ENCODE results near the gene TBC1D22A.
"Not testable (repeated sequence)": the region's sequence is repeated elsewhere in the genome, so short reads cannot be mapped to it uniquely, and the experiment has no call there.

Gene TBC1D22A

DNA sequence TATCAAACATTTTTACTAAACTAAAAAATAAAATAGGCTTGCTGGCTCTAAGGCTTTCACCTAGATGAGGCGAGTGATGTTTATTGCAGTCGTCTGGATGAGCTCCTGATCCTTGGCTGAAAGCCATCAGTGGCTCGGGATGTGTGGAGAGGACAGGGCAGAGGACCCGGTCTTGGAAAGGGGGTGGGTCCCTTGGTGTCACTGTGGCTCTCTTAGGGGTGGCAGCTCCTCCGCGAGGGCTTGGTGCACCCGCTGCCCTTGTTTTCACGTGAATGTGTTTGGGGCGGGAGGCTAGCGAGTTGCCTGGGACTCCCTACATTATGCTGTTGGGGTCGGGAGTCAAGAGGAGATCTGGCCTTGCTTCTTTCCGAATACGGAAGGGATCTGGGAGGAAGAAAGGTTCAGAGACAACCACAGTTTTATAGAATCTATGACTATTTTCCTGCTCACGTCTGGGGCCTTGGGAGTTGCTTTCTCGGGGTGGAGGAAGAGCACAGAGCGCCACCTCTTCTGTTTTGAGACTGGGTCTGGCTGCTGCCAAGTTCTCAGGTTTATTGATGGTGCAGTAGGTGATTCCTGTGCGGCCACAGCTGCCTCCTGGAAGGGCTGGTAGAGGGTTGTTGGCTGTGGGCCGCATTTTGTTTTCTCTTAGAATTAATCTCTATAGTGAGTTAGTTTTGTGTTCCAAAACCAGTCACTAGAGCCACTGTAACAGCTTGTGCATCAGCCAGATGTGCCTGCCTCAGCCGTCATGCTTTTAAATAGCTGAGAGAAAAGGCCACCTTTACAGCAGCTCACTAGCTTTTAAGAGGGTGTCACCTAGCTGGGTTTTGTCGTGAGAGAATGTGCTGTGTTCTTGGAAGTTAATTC lies 12.8 kb downstream of the TBC1D22A start:
- DNase-seq: no peak

DNA sequence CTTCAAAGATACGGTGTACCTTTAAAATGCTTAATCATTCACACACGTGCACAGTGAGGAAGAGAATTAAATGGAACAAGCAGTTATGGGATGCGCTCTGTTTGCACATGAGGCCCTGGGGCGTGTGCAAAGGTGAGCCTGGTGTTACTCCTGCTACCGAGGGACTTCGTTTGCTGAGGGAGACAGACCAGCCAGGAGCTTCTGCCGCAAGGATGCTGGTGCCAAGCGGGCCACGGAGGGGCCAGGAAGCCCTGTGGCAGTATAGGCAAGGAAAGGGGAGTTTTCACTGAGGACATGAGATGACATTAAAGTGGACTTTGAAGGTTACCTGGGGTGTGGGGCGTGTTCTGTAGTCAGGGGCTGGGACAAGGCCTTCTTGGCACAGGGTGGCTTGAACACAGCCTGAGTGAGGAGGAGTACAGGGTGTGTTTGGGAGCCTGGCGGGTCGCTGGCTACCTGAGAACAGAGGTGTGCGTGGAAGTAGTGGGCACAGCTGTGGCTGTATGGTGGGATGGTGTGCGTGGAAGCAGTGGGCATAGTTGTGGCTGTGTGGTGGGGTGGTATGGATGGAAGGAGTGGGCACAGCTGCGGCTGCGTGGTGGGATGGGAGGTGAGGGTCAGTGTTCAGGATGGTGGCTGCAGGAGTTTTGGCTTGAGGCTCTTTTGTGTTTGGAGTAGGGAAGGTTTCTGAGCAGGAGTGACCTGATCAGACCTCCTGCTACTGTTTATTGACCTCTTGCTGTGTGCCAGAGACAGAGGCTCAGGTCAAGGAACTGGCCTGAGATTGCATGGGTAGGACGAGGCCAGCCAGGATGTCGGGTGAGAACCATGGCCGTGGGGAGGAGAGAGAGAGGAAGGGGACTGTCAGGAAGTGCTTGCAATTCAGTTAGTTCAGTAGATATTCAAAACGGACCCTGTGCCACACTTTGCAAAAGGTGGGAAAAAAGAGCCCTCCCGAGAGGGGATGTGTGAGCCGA lies 13.7 kb downstream of the TBC1D22A start:
- DNase-seq: no peak

DNA sequence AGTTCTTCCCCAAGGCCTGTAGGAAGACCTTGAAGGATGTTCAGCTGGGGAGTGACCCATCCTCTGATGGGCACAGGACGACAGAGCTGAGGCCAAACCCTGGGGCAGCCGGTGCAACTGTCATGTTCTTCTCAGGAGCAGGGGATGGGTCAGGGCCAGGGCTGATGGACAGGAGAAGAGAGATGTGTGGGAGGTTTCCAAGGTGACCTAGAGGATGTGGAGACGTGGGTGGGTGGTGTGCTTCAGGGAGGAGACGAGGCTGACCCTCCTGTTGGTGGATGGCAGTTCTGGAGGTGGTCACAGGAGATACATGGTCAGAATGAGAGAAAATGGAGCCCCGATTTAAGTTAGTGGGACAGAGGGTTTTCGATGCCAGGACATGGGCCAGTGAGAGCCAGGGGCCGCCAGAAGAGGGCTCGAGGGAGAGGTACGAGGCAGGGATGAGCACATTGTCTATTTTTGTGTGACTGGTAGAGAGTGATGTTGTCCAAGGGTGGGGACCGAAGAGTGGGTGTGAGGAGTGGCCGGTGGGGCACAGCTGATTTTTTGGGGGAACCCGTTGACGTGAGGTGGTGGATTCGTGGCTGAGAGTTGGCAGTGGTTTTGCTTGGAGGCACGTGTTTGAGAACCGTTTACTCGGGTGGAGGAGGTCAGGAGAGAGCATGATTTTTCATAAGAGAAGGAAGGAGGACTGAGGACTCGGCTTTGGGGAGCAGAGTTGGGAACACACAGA lies 14.6 kb downstream of the TBC1D22A start:
- no peak for DNase-seq

- DNase-seq: peak; percentile 3 to 43
These were observed 15.1 kb downstream of the TBC1D22A start for GRCh38 chr22:46777609-46777970.

DNA sequence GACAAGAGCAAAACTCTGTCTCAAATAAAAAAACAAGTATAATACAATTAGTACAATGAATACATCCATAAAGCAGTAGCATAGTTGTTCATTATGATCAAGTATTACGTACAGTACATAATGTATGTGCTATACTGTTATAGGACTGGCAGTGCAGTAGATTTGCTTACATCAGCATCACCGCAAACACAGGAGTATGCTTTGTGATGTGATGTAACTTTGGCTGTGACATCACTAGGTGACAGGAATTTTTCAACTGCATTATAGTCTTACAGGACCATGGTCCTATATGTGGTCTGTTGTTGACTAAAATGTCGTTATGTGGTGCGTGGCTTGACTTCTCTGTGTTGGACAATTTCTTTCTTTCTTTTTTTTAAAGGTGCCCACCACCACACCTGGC lies 16.6 kb downstream of the TBC1D22A start:
- DNase-seq: no peak

- DNase-seq: no peak
These were observed 17.2 kb downstream of the TBC1D22A start for GRCh38 chr22:46779651-46780050.

GRCh38 chr22:46780453-46780852 lies 18.0 kb downstream of the TBC1D22A start:
- no peak for DNase-seq

DNA sequence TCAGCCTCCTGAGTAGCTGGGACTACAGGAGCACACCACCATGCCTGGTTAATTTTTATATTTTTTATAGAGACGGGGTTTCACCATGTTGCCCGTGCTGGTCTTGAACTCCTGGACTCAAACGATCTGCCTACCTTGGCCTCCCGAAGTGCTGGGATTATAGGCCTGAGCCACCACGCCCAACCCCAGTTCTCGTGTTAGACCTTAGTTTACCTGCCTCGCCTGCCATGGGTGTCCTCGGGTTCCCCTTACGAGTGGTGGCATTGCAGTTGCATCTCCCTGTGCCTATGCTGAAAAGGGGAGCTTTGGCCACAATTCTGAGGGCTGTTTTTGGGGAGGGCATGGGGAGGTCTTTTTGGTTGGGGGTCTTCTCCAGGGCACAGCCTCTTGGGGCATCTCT lies 18.8 kb downstream of the TBC1D22A start:
- no peak for DNase-seq

- not testable (repeated sequence) for DNase-seq
These were observed 19.8 kb downstream of the TBC1D22A start for GRCh38 chr22:46782200-46782599.

GRCh38 chr22:46783721-46784120 lies 21.3 kb downstream of the TBC1D22A start:
- no peak for DNase-seq

DNA sequence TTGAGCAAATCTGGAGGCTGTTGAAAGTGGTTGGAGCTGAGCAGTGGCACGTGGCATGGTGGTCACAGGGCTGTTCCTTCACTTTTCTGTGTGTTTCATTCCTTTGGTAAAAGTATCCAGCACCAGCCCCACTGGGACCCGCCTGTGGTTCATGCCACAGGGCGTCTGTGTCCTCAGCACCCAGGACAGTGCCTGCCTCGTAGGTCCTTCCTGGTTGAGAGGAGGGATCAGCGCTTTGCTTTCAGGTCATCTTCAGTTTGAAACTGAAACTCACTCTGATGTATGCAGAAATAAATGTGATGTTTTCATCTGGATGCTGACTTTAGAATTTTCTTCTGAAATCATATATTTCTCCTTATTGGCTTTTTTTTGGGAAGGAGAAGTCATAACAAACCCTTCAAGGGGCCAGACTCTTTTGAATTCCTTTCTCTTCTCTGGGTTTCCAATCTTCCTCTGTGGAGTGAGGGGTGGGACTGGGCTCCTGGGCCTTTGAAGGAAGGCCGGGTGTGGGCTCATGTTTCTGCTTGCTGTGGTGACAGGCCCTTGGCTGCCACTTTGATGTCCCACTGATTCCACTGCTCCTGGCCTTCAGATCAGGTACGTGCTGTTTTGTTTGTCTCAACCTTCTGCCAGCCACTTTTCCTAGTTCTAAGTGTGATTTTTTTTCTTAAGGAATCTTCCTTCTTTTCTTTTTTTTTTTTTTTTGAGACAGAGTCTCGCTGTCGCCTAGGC lies 26.2 kb downstream of the TBC1D22A start:
- DNase-seq: no peak

GRCh38 chr22:46789992-46790391 lies 27.5 kb downstream of the TBC1D22A start:
- no peak for DNase-seq

- peak; percentile 12 to 33 for DNase-seq
These were observed 28.8 kb downstream of the TBC1D22A start for GRCh38 chr22:46791201-46791731.

GRCh38 chr22:46792061-46792796 lies 29.8 kb downstream of the TBC1D22A start:
- DNase-seq: no peak

GRCh38 chr22:46792841-46793261 lies 30.4 kb downstream of the TBC1D22A start:
- DNase-seq: no peak

GRCh38 chr22:46793497-46793896 lies 31.0 kb downstream of the TBC1D22A start:
- no peak for DNase-seq

DNA sequence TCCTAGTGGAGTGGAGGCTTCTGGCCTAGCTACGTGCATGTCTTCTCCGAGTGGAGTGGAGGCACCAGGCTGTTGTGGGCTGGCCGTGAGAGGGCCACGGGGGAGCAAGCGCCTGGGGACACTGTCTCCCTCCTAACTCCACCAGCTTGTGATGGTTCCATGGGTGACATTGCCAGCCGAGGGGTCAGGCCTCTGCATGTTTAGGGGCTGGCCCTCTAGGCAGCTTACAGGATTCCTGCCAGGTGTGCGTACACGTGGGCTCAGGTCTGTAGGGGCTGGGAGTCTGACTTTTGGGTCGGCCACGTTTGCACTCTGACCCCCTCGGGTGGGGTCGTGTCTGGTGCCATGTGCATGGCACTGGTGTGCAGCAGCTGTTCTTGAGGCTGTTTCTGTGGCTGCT lies 31.6 kb downstream of the TBC1D22A start:
- no peak for DNase-seq

GRCh38 chr22:46794491-46794890 lies 32.0 kb downstream of the TBC1D22A start:
- DNase-seq: no peak

GRCh38 chr22:46795140-46795539 lies 32.7 kb downstream of the TBC1D22A start:
- DNase-seq: no peak

GRCh38 chr22:46795845-46796565 lies 33.6 kb downstream of the TBC1D22A start:
- DNase-seq: no peak

Data from hippocampal formation (tissue), 2 donors.